Activated CD8-positive, alpha-beta memory T cell treated with anti-CD3 and anti-CD28 coated beads for 24 hours (primary cell): ENCODE data around the gene LIX1.

Experiments
- DNase-seq: peaks from one replicate; pipeline ENCODE4 v3.0.0-alpha.2; 2020

Gene LIX1

GRCh38 chr5:97071993-97072392, 70.4 kb downstream of the LIX1 start:
- DNase-seq, result no peak

- DNase-seq, result no peak
These were observed 71.3 kb downstream of the LIX1 start for GRCh38 chr5:97071101-97071500.

GRCh38 chr5:97070234-97070633, 72.2 kb downstream of the LIX1 start:
- DNase-seq, result no peak

- no peak for DNase-seq
These were observed 75.0 kb downstream of the LIX1 start for GRCh38 chr5:97067296-97067850.

- no peak for DNase-seq
These were observed 76.9 kb downstream of the LIX1 start for GRCh38 chr5:97065475-97065874.

- DNase-seq, result no peak
These were observed 79.2 kb downstream of the LIX1 start for GRCh38 chr5:97063251-97063650.

GRCh38 chr5:97062046-97062445, 80.4 kb downstream of the LIX1 start:
- no peak for DNase-seq

GRCh38 chr5:97056263-97056662, 86.1 kb downstream of the LIX1 start:
- no peak for DNase-seq

- no peak for DNase-seq
These were observed 93.2 kb downstream of the LIX1 start for GRCh38 chr5:97049175-97049574.

GRCh38 chr5:97047076-97047475, 95.3 kb downstream of the LIX1 start:
- no peak for DNase-seq

- DNase-seq, result no peak
These were observed 96.0 kb downstream of the LIX1 start for GRCh38 chr5:97046270-97046982.

GRCh38 chr5:97044052-97044451, 98.4 kb downstream of the LIX1 start:
- DNase-seq, result no peak

- DNase-seq, result no peak
These were observed 98.9 kb downstream of the LIX1 start for GRCh38 chr5:97043511-97043910.

- no peak for DNase-seq
These were observed 99.4 kb downstream of the LIX1 start for GRCh38 chr5:97042996-97043395.
